HG03139 (cell line): ENCODE measurements around the gene PWWP2A.

Source experiments
- ATAC-seq: cut with Tn5 transposase; IDR thresholded peaks from one replicate; pipeline ENCODE4 v1.9.1; 2021; ENCODE audit not compliant: unreplicated experiment

PWWP2A gene

GRCh38 chr5:160133918-160134304 is 14.7 kb upstream of the PWWP2A start:
- no peak for ATAC-seq

DNA sequence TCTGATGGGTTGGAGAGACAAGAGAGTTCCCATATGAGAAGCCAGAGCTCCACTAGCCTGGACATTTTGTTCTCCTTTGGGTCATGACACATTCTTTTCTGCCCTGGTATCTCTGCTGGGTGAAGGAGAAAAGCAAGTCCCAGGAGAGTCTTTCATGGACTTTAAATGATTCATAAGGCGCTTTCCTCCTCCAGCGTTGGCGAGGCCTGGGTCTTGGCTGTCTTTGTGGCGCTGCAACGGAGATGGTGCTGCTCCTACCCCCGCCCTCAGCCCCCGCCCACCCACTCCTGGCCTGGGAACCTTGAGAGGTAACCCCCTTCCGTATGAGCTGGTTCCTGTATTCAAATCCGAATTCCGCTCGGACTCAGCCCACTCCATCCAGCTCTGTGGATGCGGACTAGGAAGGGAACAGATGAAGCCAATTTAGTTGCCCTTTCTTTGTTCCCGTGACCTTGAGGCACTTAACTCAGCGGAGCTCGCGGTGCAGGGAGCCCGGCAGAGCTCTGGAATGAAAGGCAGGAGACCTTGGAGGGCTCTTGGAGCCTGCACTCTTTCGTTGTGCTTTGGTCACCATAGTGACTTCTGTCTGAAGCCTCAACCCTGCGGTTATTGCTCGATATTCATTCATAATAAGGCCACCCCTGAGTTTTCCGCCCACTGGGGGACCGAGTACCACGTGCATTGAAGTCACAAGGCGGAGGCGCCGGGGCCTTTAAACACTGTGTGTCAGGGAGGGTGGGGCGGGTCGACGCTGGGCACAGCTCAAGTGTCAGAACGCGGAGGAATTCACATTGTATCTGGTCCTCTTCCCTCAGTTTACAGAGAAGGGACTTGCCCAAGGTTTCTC is 14.0 kb upstream of the PWWP2A start:
- ATAC-seq: no peak

- no peak for ATAC-seq
Measured at GRCh38 chr5:160129841-160130240, 10.6 kb upstream of the PWWP2A start.

GRCh38 chr5:160128632-160129031 is 9.4 kb upstream of the PWWP2A start:
- no peak for ATAC-seq

DNA sequence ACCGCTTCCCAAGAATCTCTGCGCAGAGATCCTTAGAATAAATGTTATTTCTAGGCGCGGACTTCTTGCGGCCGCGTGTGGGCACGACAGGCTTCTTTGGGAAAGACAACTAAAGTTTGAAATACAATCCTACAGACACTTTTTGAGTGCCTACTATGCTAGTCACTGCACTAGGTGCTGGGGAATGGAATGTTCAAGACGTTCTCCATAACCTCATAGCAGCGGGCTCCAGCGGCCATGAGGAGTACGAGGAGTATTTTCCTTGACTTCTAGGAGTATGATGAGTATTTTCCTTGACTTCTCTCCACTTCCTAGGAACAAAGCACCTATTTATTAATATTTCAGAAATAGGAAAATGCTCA is 636 bp upstream of the PWWP2A start:
- ATAC-seq: no peak

DNA sequence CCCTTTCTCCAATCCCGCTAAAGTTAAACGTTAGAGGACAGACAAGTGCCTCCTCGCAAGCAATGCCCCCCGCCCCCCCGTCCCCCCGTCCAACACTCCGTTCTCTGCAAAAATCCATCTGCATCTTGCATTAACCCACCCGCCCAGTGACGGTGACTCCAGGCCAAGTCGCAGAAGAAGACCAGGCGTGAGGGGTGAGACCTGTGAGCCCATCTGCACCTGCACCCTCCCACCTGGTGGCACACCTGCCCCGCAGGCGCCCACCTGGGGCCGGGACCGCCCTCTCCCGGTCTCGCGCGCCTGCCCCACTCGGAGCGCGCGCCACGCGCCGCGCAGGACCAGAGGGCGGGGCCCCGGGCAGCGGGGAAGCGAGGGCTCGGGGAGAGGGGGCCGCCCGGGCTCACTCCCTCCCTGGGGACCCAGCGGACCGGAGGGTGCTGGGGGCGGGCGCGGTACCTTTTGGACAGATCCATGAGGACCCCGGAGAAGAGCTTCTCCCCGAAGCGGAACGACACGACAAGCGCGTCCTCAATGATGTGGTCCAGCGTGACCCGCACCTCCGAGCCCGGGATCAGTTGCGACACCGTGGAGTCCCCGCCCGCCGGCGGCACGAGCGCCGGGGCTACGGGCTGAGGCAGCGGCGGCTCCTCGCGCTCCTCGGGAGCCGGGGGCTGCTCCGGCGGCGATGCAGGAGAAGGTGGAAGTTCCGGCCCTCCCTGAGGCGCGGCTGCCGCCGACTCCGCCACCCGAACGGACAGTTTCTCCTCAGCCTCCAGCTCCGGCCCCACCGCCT is 705 bp downstream of the PWWP2A start:
- ATAC-seq: peak; percentile 13

- no peak for ATAC-seq
Measured at GRCh38 chr5:160116991-160117390, 2.3 kb downstream of the PWWP2A start.

DNA sequence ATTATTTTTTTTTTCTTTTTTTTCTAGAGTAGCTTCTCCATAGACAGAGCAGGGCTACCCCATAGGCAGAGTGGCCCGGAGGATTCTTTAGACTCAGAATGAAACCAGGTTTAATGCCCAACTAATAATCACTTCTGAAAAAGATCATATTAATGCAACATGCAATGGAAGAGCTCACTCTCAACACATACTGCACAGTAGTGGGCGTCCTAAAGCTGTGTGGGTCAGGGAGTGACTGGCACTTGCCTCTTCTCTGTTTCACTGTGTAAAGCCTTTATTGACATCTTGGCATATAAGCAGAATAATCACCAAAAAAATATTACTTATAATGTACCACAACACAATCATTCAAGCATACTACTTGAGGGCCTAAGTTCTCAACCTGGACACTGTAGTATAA is 11.1 kb downstream of the PWWP2A start:
- ATAC-seq: no peak

DNA sequence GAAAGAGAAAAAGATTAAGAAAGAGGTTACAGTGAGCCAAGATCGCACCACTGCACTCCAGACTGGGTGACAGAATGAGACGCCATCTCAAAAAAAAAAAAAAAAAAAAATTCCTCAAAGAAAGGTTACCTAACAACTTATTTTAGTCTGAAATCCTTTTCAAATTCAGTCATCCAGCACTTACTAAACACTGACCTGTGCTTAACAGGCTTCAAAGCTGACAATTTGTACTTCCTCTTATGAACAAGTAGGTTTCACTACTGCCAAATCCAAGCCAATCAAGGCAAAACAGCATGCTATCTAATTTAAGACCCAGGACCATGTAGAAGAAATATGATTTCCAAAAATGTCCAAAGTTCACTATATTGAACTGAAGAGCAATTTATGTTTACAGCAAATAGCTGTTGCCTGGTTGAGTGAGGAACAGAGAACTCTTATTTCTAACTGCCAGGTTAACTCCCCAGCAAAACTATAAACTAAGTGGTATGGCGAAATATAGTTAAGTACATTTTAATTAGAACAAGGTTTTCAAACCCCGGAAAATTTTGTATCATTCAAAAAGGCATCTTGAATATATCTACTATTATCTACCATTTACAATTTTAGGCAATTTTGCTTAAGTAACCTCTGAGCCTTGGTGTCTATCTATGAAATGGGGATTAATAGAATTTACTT is 13.4 kb downstream of the PWWP2A start:
- ATAC-seq: peak; percentile 68

DNA sequence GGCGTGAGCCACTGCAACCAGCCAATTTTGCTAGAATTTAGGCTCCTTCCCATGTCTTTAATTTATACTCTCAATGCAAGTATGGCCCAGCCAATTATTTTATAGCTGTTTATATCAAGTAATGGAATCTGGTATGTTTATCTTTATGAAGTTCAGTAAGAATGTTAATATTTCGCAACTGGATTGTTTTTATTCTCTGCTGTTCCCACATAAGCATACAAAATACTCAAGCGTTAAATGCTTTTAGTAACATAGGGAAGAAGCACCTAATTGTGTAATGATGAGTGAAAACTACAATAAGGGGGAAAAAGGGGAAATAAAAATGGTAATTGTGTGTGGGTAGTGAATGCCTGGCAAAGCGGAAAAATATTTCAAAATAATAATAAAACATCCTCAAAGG is 21.3 kb downstream of the PWWP2A start:
- ATAC-seq: no peak

DNA sequence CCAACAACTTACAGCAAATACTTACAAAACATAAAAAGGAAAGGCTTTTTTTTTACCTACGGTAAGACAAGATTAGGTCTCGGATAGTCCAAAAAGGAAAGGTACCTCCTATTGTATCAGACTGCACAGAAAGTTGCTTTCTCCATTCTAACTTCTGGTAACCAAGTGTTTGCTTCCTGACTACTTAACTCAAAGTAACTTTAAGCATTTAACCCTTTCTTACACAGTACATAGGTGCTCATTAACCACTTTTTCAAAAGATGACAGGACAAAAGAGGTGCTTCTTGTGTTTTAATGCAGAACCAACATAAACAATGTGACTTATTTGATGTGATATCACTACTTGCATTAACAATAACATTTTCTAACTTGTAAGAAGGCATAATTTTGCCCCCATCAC is 23.1 kb downstream of the PWWP2A start:
- ATAC-seq: no peak

DNA sequence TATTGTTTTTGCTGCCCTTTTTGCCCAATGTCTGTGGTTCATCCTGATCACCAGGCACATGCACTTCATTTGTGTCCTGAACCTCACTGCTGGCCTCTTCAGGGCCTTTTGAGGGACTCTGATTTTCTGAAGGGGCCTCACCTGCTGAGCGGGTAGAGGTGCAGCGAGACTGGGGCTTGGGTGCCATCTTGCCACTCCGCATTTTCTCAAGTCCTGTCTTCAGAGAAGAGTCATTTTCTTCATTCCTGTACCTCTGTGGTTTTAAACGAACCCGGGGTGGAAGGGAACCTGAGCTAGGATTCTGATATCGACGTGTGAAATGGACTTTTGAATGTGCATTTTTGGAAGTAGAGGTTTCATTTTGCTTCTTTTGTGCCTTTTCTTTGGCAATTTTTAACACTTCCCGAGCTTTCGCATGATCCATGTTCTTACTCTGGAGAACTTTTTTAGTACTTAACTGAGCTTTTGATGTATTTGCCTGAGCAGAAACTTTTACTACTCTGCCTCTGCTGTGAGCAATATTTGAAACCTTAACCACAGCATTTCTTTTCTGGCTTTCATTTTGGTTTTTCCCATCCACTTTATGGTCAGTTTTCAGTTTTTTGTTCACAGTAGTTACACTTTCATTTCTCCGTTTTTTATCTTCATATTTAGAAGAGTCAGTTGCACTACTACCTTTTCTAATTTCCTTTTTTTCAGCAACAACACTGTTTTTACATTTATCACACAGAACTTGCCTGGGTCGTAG is 26.1 kb downstream of the PWWP2A start:
- ATAC-seq: peak; percentile 72

DNA sequence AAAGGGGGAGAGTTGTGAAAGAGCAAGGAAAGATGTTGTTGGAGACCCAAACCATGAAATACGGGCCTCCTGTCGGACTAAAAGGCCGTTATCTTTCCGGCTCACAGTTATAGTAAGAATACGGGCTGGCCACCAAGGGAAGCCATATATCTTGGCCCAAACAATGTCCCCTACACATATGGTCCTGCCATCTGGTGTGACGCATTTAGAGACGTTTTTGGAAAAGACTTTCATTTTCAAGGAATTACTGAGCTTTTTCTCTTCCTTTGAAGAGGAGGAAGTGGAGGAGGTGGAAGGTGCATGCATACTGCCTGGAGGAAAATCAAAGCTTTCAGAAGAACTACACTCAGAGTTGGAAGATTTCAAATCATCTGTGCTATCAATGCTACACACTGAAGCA is 26.7 kb downstream of the PWWP2A start:
- no peak for ATAC-seq

GRCh38 chr5:160090059-160090458 is 29.2 kb downstream of the PWWP2A start:
- ATAC-seq: no peak

DNA sequence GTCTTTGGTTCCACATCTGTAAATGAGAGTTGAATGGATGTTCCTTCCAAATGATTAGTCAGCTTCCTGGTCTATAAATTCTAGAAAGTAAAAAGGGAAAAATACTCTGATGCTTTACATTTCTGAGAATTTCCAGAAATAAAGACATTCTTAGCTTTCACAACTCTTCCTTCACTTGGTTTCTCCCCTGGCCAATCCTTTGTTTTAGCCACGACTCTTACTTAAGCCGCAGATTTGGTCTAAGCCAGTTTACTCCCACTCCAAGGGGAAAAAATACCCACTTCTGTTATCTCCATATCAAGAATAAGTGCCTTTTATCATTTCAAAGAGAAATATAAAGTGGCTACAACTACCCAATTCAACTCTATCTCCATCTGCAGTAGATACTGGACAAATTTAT is 29.7 kb downstream of the PWWP2A start:
- no peak for ATAC-seq

DNA sequence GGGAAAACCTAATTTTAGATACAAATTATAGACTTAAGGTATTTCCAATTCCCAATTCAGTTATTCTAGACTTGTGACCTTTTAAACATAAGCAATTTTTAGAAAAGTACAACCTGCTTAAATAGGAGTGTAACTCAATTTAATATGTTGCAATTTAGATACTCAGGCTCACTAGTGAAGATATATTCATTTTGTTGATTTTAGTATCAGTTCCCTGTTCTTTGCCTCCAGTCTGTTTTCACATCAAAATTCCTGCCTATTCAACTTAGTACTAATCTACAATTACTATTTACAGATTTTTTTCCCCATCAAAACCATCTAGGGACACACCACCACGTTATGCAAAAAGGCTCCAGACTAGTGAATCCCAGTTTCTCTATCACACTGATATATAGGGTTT is 30.4 kb downstream of the PWWP2A start:
- no peak for ATAC-seq

GRCh38 chr5:160087199-160087598 is 32.1 kb downstream of the PWWP2A start:
- ATAC-seq: no peak

GRCh38 chr5:160084144-160084543 is 35.1 kb downstream of the PWWP2A start:
- ATAC-seq: no peak

DNA sequence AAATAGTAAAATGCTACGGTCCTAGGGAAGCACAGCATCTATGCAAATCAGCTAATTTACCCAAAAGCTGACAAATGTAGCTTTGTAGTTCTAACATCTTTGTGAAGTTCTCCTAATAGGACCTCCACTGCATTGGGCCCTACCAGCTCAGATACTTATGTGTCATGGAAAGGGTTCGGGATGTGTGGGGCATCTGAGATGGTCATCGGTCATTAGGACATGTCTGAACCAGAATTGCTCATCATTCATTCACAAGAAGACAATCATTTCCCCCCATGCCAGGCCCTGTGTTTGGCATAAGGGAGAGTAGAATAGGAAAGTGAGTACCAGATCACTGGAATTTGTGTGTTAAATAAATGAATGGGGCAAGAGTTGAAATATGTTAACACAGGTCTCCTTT is 35.7 kb downstream of the PWWP2A start:
- ATAC-seq: no peak

DNA sequence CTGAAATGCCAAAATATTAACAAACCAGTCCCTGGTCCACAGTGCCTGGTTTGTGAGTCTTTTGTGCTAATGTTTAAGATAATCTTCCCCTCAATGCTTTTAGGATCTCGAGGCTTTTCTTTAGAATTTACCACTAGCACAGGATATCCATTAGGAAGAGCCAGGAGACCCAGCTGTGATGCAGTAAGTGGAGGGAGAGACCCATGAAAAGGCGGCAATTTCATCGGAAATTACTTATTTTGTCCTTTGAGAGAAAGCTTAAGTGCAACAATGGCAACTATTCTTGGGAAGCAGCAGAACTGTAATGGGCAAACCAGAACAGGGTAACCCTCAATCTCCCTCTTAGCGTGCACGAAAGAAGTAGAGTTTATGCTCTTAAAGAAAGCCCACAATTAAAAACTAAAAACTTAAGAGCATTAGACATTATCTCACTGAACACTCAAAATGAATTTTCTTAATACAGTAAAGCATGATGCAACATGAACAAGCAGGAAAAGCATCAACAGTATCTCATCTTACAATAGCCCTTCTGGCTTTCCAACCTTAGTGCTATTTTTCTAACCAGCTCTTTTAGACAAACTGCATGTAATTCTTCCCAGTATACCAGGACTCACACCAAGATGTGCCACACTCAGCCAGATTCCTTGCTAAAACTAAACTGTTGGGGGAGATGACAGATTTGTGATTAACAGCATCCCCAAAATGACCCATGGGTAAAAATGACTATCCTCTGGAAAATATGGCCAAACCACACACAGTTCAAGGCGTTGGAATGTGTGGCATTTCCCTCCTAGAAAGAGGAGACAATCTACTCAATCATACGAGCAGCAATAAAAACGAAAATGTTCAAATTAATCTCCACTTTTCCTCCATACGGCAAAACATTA is 36.4 kb downstream of the PWWP2A start:
- no peak for ATAC-seq
